B cell (primary cell): Measurements from ENCODE around the gene CDKAL1. TPM values are rescaled to one million over a fixed set of nuclear protein-coding genes. Genes with fewer than 3 reads are reported as not detected.

Source experiments
- ATAC-seq: fragments of 200-7000 bp; cut with Tn5 transposase; one replicate; pipeline ENCODE4 v1.10.0; 2021; ENCODE audit warnings: low read depth, mild to moderate bottlenecking, moderate number of reproducible peaks, moderate library complexity
- CTCF ChIA-PET: fragments of 350-600 bp; sonication (Branson Sonifier 250); formaldehyde crosslinking; loops from one replicate; lab custom pipeline; 2021; ENCODE audit warnings: antibody characterized with exemption, inconsistent platforms; lab: Charles Lee
- POLR2A ChIA-PET: fragments of 350-600 bp; sonication (Branson Sonifier 250); formaldehyde crosslinking; loops from one replicate; lab custom pipeline; 2021; ENCODE audit warnings: antibody characterized with exemption; lab: Charles Lee
- DNase-seq: peaks from one replicate; pipeline ENCODE4 v3.0.0; 2013
- H2AFZ ChIP-seq: 2 replicates; pipeline ENCODE4 v1.6.1; 2012; ENCODE audit warnings: mild to moderate bottlenecking, low read depth, low read length; ENCODE audit not compliant: insufficient read depth, poor library complexity, severe bottlenecking
- H3K27ac ChIP-seq, 2 donors: 1 replicate in 1 of 2; 2 replicates in 1 of 2; pipeline ENCODE4 v1.5.1; 2012 to 2013; ENCODE audit warnings: low read length in 2 of 2, mild to moderate bottlenecking in 2 of 2, moderate library complexity in 1 of 2
- H3K27me3 ChIP-seq, 4 experiments: fragments of 200-600 bp in 1 of 4; sonication (generic) in 1 of 4; replicated peaks in 1 of 4; 1 replicate in 2 of 4; 2 replicates in 2 of 4; pipeline versions ENCODE4 v1.6.1 to v1.7.0; 2013 to 2016; ENCODE audit warnings: low read length in 3 of 4, mild to moderate bottlenecking in 2 of 4, mixed read lengths in 1 of 4, moderate library complexity in 1 of 4; ENCODE audit not compliant: insufficient read depth in 4 of 4, control insufficient read depth in 3 of 4; ENCODE audit errors: control extremely low read depth in 1 of 4
- H3K36me3 ChIP-seq, 2 experiments: replicated peaks in 1 of 2; 1 replicate in 1 of 2; 2 replicates in 1 of 2; pipeline versions ENCODE4 v1.6.1 to v1.7.1; 2013; ENCODE audit warnings: low read length in 1 of 2; ENCODE audit not compliant: insufficient read depth in 2 of 2, control insufficient read depth in 1 of 2; ENCODE audit errors: control extremely low read depth in 1 of 2, extremely low read depth in 1 of 2
- H3K4me1 ChIP-seq, 2 donors: fragments of 200-600 bp in 1 of 2; sonication (generic) in 1 of 2; 1 replicate in 1 of 2; 2 replicates in 1 of 2; pipeline versions ENCODE4 v1.5.1 to v1.6.1; 2013 to 2017; ENCODE audit warnings: low read length in 2 of 2; ENCODE audit not compliant: control insufficient read depth in 2 of 2, insufficient read depth in 2 of 2
- H3K4me2 ChIP-seq: replicated peaks from 2 replicates; pipeline ENCODE3; 2012; ENCODE audit warnings: mild to moderate bottlenecking, low read depth, low read length; ENCODE audit not compliant: poor library complexity, severe bottlenecking
- H3K4me3 ChIP-seq, 5 experiments: fragments of 200-600 bp in 1 of 5; sonication (generic) in 1 of 5; 1 replicate in 3 of 5; 2 replicates in 2 of 5; pipeline versions ENCODE4 v1.5.1 to v1.7.0; 2011 to 2016; ENCODE audit warnings: low read length in 4 of 5, mild to moderate bottlenecking in 4 of 5, low read depth in 2 of 5, control low read depth in 1 of 5, moderate library complexity in 1 of 5; ENCODE audit not compliant: insufficient read depth in 1 of 5; ENCODE audit errors: control extremely low read depth in 1 of 5, extremely low read depth in 1 of 5
- H3K79me2 ChIP-seq: fragments of 200-600 bp; sonication (generic); one replicate; pipeline ENCODE4 v1.6.0; 2016; ENCODE audit warnings: low read length; ENCODE audit not compliant: control insufficient read depth, insufficient read depth
- H3K9ac ChIP-seq: fragments of 200-600 bp; sonication (generic); 2 replicates; pipeline ENCODE4 v1.6.1; 2017; ENCODE audit warnings: mild to moderate bottlenecking, low read length, moderate library complexity
- H3K9me3 ChIP-seq, 3 donors: one replicate each; pipeline versions ENCODE4 v1.6.1 to v1.7.1; 2013; ENCODE audit warnings: low read length in 2 of 3; ENCODE audit not compliant: control insufficient read depth in 2 of 3, insufficient read depth in 1 of 3; ENCODE audit errors: control extremely low read depth in 1 of 3
- H4K20me1 ChIP-seq: 2 replicates; pipeline ENCODE4 v1.6.0; 2012; ENCODE audit warnings: mild to moderate bottlenecking, low read length; ENCODE audit not compliant: insufficient read depth, control insufficient read depth, poor library complexity, severe bottlenecking
- H3K27ac Mint-ChIP-seq: one replicate; pipeline ENCODE4 v1.8.0; 2021; ENCODE audit warnings: mixed read lengths
- H3K27me3 Mint-ChIP-seq: one replicate; pipeline ENCODE4 v1.8.0; 2021; ENCODE audit warnings: mixed read lengths
- H3K4me1 Mint-ChIP-seq: one replicate; pipeline ENCODE4 v1.8.0; 2021; ENCODE audit warnings: mixed read lengths
- H3K4me3 Mint-ChIP-seq: one replicate; pipeline ENCODE4 v1.8.0; 2021; ENCODE audit warnings: mixed read lengths
- H3K9me3 Mint-ChIP-seq: one replicate; pipeline ENCODE4 v1.8.0; 2022; ENCODE audit warnings: mixed read lengths; ENCODE audit not compliant: insufficient read depth
- EZH2 ChIP-seq: IDR thresholded peaks from 2 replicates; pipeline ENCODE4 v1.6.1; 2012; ENCODE audit warnings: borderline replicate concordance, low read depth, mild to moderate bottlenecking, moderate library complexity, low read length; ENCODE audit not compliant: insufficient read depth, poor library complexity, severe bottlenecking
- WGBS: methylation state at CpG from one replicate; pipeline ENCODE4 v1.1.5; 2013; ENCODE audit warnings: missing lambda C conversion rate; ENCODE audit not compliant: insufficient coverage; 5-methylcytosine and 5-hydroxymethylcytosine counted together
- intact Hi-C: fragments of 100-400 bp; cut with micrococcal nuclease; formaldehyde crosslinking; loops from one replicate; pipeline ENCODE4 v1.10.0; 2022
- polyA plus RNA-seq: library from polyadenylated mRNA; depleted of rRNA; stranded (reverse); fragments of >200 nt; gene quantifications from 2 replicates; pipeline ENCODE4 v1.2.3, GENCODE V29; 2012
- total RNA-seq, 2 donors: library from RNA; stranded (reverse); fragments of 120-200 nt in 1 of 2; gene quantifications; 1 replicate in 1 of 2; 2 replicates in 1 of 2; pipeline versions ENCODE4 v1.2.3 to v1.2.4, GENCODE V29; 2013 to 2022
- TF ChIP-seq, protein P1 (sequence below): fragments of 200-600 bp; IDR thresholded peaks from one replicate; pipeline ENCODE4 v1.8.0; 2022; ENCODE audit warnings: antibody characterized with exemption, mild to moderate bottlenecking

Gene CDKAL1
- total and polyA plus RNA-seq, 2 donors (not counting 1 experiment from before 2014, with no cell fraction given), result 6.1 to 33.3 TPM

DNA sequence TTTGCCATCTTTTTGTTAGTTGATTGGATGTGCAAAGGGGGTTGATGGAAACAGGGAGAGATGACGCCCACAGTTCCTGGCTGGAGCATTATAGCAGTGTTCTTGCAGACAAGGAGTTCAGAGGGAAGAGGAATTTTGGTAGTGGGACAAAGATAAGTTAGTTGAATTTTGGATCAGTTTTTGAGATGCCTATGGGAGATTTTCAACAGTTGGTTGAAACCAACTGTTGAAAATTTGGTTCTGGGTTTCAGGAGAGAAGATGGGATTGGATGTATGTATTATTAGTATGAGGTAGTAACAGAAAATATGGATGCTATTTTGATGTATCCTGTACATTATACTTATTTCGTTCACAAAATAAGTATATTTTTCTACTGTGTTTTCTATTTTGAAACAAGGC lies 274.2 kb downstream of the CDKAL1 start:
- Histone ChIP-seq H2AFZ (no peak overlapping the region), H3K27me3 (no peaks in the 10 kb centered on the region), H3K79me2 (no peaks in the 10 kb centered on the region), H3K9me3 (peaks cover 0 to 11% (median 4%) of the 10 kb centered on the region in 3 donors), H3K4me2 (no peak overlapping the region), H3K36me3 (peaks cover 0 to 1% of the 10 kb centered on the region in 2 experiments), H3K4me3 (no peak overlapping the region), H4K20me1 (no peaks in the 10 kb centered on the region), H3K27ac (no peak overlapping the region), H3K9ac (no peak overlapping the region), H3K4me1 (no peaks in the 10 kb centered on the region)
- no peak overlapping the region for H3K4me3 Mint-ChIP-seq
- no peak for DNase-seq
- H3K9me3 Mint-ChIP-seq, result peaks cover 11% of the 10 kb centered on the region
- TF ChIP-seq EZH2, result no peak
- TF ChIP-seq, protein P1, sequence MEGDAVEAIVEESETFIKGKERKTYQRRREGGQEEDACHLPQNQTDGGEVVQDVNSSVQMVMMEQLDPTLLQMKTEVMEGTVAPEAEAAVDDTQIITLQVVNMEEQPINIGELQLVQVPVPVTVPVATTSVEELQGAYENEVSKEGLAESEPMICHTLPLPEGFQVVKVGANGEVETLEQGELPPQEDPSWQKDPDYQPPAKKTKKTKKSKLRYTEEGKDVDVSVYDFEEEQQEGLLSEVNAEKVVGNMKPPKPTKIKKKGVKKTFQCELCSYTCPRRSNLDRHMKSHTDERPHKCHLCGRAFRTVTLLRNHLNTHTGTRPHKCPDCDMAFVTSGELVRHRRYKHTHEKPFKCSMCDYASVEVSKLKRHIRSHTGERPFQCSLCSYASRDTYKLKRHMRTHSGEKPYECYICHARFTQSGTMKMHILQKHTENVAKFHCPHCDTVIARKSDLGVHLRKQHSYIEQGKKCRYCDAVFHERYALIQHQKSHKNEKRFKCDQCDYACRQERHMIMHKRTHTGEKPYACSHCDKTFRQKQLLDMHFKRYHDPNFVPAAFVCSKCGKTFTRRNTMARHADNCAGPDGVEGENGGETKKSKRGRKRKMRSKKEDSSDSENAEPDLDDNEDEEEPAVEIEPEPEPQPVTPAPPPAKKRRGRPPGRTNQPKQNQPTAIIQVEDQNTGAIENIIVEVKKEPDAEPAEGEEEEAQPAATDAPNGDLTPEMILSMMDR, result no peak
- no peaks in the 10 kb centered on the region for H3K27me3 Mint-ChIP-seq
- intact Hi-C loops, result no loop called here
- H3K4me1 Mint-ChIP-seq, result no peaks in the 10 kb centered on the region
- no peak for ATAC-seq
- POLR2A ChIA-PET, result no interaction called here
- WGBS, result 100% methylated on average over 1 of the region's 2 CpGs
- CTCF ChIA-PET, result no interaction called here
- H3K27ac Mint-ChIP-seq, result no peak overlapping the region

DNA sequence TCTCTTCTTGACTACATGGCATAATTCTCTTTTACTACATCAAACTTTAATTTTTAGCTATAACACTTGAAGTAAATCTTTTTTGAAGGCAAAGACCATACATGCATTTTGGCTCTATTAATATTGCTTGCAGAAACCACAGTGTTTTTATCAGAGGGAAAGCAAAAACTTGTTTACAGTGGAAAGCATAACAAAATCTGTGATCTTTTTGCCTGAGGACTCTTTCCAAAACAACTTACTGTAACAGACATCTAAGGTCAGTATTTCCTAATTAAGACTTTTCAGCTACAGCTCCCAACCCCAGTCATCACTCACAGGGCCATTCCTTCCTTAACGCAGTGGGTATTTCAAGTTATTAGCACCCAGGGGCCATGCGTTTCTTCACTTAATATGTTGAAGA lies 274.7 kb downstream of the CDKAL1 start:
- H3K27ac Mint-ChIP-seq, result no peak overlapping the region
- Histone ChIP-seq H3K27me3 (no peaks in the 10 kb centered on the region), H3K9ac (no peak overlapping the region), H3K27ac (no peak overlapping the region), H3K4me1 (no peaks in the 10 kb centered on the region), H3K9me3 (peaks cover 0 to 11% (median 4%) of the 10 kb centered on the region in 3 donors), H4K20me1 (no peaks in the 10 kb centered on the region), H3K4me2 (no peak overlapping the region), H3K36me3 (peaks cover 0 to 1% of the 10 kb centered on the region in 2 experiments), H2AFZ (no peak overlapping the region), H3K79me2 (no peaks in the 10 kb centered on the region), H3K4me3 (no peak overlapping the region)
- POLR2A ChIA-PET, result no interaction called here
- H3K4me3 Mint-ChIP-seq, result no peak overlapping the region
- CTCF ChIA-PET, result no interaction called here
- no peaks in the 10 kb centered on the region for H3K27me3 Mint-ChIP-seq
- ATAC-seq, result no peak
- WGBS, result no CpG with 5 or more reads among the region's 2 CpGs
- no peak for DNase-seq
- no peaks in the 10 kb centered on the region for H3K4me1 Mint-ChIP-seq
- H3K9me3 Mint-ChIP-seq, result peaks cover 14% of the 10 kb centered on the region
- TF ChIP-seq, protein P1, result no peak
- TF ChIP-seq EZH2, result no peak
- intact Hi-C loops, result no loop called here
